ENCODE measurements around the gene ACAA1. TPM values are rescaled to one million over a fixed set of nuclear protein-coding genes. Genes with fewer than 3 reads are reported as not detected.

The ACAA1 gene
- total RNA-seq, 1 experiment from 2014 or later = 44.3 TPM

DNA sequence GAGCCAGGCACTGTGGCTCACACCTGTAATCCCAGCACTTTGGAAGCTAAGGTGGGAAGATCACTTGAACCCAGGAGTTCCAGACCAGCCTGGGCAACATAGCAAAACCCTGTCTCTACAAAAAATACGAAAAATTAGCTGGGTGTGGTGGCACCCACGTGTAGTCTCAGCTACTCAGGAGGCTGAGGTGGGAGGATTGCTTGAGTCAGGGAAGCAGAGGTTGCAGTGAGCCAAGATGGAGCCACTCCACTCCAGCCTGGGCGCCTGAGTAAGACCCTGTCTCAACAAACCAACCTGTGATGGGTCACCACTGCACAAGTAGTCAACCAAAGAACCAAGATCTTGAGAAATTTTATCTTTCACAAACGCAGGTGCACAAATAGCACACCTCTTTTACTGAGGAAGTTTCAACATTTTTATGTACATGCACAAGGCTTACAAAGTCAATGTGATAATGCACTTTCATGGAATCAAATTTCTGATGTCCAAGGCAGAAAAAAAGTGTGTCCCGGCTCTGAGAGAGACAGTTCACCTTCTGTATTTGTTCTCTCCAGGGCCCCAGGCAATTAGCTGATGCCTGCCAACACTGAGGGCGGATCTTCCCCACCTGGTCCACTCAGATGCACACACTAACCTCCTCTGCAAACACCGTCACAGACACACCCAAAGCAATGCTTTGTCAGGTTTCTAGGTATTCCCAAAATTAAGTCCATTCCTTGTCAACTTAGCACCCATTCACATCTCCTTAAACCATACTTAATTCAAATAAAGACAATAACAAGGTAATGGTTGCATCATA is 12.4 kb downstream of the ACAA1 start:
- H3K23me2 ChIP-seq (ENCODE audit: insufficient read length, low read depth, low read length, poor library complexity, severe bottlenecking) = no peaks in the 10 kb centered on the region
- H3K14ac ChIP-seq (ENCODE audit: insufficient read depth, low read length) = no peak overlapping the region
- TF ChIP-seq, protein P1, sequence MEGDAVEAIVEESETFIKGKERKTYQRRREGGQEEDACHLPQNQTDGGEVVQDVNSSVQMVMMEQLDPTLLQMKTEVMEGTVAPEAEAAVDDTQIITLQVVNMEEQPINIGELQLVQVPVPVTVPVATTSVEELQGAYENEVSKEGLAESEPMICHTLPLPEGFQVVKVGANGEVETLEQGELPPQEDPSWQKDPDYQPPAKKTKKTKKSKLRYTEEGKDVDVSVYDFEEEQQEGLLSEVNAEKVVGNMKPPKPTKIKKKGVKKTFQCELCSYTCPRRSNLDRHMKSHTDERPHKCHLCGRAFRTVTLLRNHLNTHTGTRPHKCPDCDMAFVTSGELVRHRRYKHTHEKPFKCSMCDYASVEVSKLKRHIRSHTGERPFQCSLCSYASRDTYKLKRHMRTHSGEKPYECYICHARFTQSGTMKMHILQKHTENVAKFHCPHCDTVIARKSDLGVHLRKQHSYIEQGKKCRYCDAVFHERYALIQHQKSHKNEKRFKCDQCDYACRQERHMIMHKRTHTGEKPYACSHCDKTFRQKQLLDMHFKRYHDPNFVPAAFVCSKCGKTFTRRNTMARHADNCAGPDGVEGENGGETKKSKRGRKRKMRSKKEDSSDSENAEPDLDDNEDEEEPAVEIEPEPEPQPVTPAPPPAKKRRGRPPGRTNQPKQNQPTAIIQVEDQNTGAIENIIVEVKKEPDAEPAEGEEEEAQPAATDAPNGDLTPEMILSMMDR (conservative IDR thresholded peaks at IDR 0.05) = no peak
- H3K27me3 Mint-ChIP-seq (ENCODE audit: low read depth) = no peaks in the 10 kb centered on the region; the same call in 1 of the 2 replicates
- H2BK5ac ChIP-seq (ENCODE audit: insufficient read length, low read length) = no peak overlapping the region
- no peak overlapping the region for H3K4ac ChIP-seq (ENCODE audit: low read depth, low read length)
- no peak overlapping the region for H3K9ac ChIP-seq (ENCODE audit: extremely low read depth, insufficient read length, low read length)
- no peak overlapping the region for H2BK20ac ChIP-seq (ENCODE audit: low read depth, low read length, poor library complexity, severe bottlenecking)
- H3K79me1 ChIP-seq (ENCODE audit: insufficient read depth, low read depth, low read length, poor library complexity, severe bottlenecking) = no peaks in the 10 kb centered on the region
- H3K4me1 Mint-ChIP-seq = no peaks in the 10 kb centered on the region
- no peak overlapping the region for H2BK15ac ChIP-seq (ENCODE audit: low read depth, low read length)
- H2AFZ ChIP-seq (ENCODE audit: low read length) = no peak overlapping the region
- H2BK12ac ChIP-seq (ENCODE audit: insufficient read length, low read depth, low read length) = no peak overlapping the region
- H2BK120ac ChIP-seq (ENCODE audit: low read depth, low read length, poor library complexity, severe bottlenecking) = no peak overlapping the region
- H3T11ph ChIP-seq (ENCODE audit: low read length) = no peak overlapping the region
- DNase-seq = no peak
- H3K27me3 ChIP-seq (ENCODE audit: insufficient read depth, low read length) = no peaks in the 10 kb centered on the region
- H3K27ac ChIP-seq (ENCODE audit: insufficient read length, low read depth, low read length) = no peak overlapping the region
- H3K9me3 Mint-ChIP-seq = no peaks in the 10 kb centered on the region
- H3K27ac Mint-ChIP-seq = no peak overlapping the region
- H4K20me1 ChIP-seq (ENCODE audit: control insufficient read depth, insufficient read depth, insufficient read length) = no peaks in the 10 kb centered on the region
- no peak overlapping the region for H4K8ac ChIP-seq (replicated peaks; ENCODE audit: insufficient read length, low read depth, low read length)
- no peaks in the 10 kb centered on the region for H3K9me3 ChIP-seq (ENCODE audit: control insufficient read depth, low read depth, low read length)
- H3K23ac ChIP-seq (ENCODE audit: insufficient read length, low read depth, low read length) = no peak overlapping the region
- H4K5ac ChIP-seq (ENCODE audit: insufficient read length, low read depth, low read length) = no peak overlapping the region
- H3K4me1 ChIP-seq (ENCODE audit: insufficient read depth, low read length) = no peaks in the 10 kb centered on the region
- H3K18ac ChIP-seq (ENCODE audit: insufficient read length, low read depth, low read length) = no peak overlapping the region
- no peak overlapping the region for H3K56ac ChIP-seq (ENCODE audit: insufficient read length, low read depth, low read length)
- H2AK5ac ChIP-seq (ENCODE audit: insufficient read length, low read length) = no peak overlapping the region
- H3K36me3 Mint-ChIP-seq (ENCODE audit: insufficient read depth in 1 of 3, low read depth in 3 of 3) = peaks cover 52 to 85% (median 75%) of the 10 kb centered on the region in 3 experiments
- no peak overlapping the region for H3K4me3 Mint-ChIP-seq
- no peak overlapping the region for H3K4me2 ChIP-seq (ENCODE audit: insufficient read depth, insufficient read length, low read length)
- H4K91ac ChIP-seq (ENCODE audit: insufficient read length, low read depth, low read length) = no peak overlapping the region
- no CpG with 5 or more reads among the region's 7 CpGs for WGBS (ENCODE audit: extremely low coverage, insufficient read length, low lambda C conversion rate)
- H3K79me2 ChIP-seq (ENCODE audit: insufficient read depth, low read length) = no peaks in the 10 kb centered on the region
